NB4 (cell line): ENCODE results near the gene VWA3A.

Experiments
- CTCF ChIP-seq: IDR thresholded peaks from one replicate; pipeline ENCODE4 v1.5.1; 2012; ENCODE audit warnings: low read depth, low read length
- MAX ChIP-seq: IDR thresholded peaks from 2 replicates; pipeline ENCODE4 v1.6.1; 2011; ENCODE audit warnings: low read depth, low read length
- MYC ChIP-seq: IDR thresholded peaks from 2 replicates; pipeline ENCODE4 v1.6.1; 2011; ENCODE audit warnings: low read depth, low read length
- POLR2A ChIP-seq: IDR thresholded peaks from 2 replicates; pipeline ENCODE4 v1.6.1; 2011; ENCODE audit warnings: mild to moderate bottlenecking; ENCODE audit not compliant: insufficient read length; ENCODE audit errors: extremely low read depth

- TF ChIP-seq CTCF (no peak), POLR2A (no peak), MAX (no peak), MYC (no peak)
Measured at GRCh38 chr16:22177968-22178930, 85.9 kb downstream of the VWA3A start.
